A673 (cell line): ENCODE results near the gene TRAF4. TPM values are rescaled to one million over a fixed set of nuclear protein-coding genes. Genes with fewer than 3 reads are reported as not detected.
"Not testable (repeated sequence)": the region's sequence is repeated elsewhere in the genome, so short reads cannot be mapped to it uniquely, and the experiment has no call there.

Source experiments
- BruUV-seq: library from RNA; stranded (reverse); fragments of 400-500 nt; replicated peaks from 2 replicates; lab custom pipeline; 2021; lab: Mats Ljungman, UMichigan
- CTCF ChIA-PET: fragments of 300-600 bp; sonication (Branson Sonifier 250); formaldehyde crosslinking; loops from one replicate; lab custom pipeline; 2022; ENCODE audit warnings: antibody characterized with exemption; lab: Charles Lee
- POLR2A ChIA-PET: fragments of 300-600 bp; sonication (Branson Sonifier 250); formaldehyde crosslinking; loops from one replicate; lab custom pipeline; 2022; ENCODE audit warnings: antibody characterized with exemption; ENCODE audit not compliant: low non-redundant PET; lab: Charles Lee
- DNase-seq: peaks from one replicate; pipeline ENCODE4 v3.0.0-alpha.2; 2015; ENCODE audit warnings: low spot score
- H3K27ac ChIP-seq: fragments of 200-600 bp; sonication (generic); 2 replicates; pipeline ENCODE4 v1.5.1; 2016; ENCODE audit warnings: mixed run types, low read depth, mild to moderate bottlenecking, mixed read lengths, antibody characterized with exemption, low read length; ENCODE audit not compliant: poor library complexity, severe bottlenecking
- H3K27me3 ChIP-seq: fragments of 200-600 bp; sonication (generic); replicated peaks from 2 replicates; pipeline ENCODE4 v1.6.1; 2017; ENCODE audit warnings: mixed run types, low read depth, mild to moderate bottlenecking, mixed read lengths, antibody characterized with exemption, low read length; ENCODE audit not compliant: insufficient read depth, poor library complexity
- H3K36me3 ChIP-seq: fragments of 200-600 bp; sonication (generic); 2 replicates; pipeline ENCODE4 v1.6.1; 2016; ENCODE audit warnings: mixed run types, mild to moderate bottlenecking, mixed read lengths, antibody characterized with exemption, low read length; ENCODE audit not compliant: insufficient read depth, poor library complexity, severe bottlenecking
- H3K4me1 ChIP-seq: fragments of 200-600 bp; sonication (generic); 2 replicates; pipeline ENCODE4 v1.6.1; 2017; ENCODE audit warnings: mixed run types, mild to moderate bottlenecking, mixed read lengths, antibody characterized with exemption, low read length; ENCODE audit not compliant: insufficient read depth, poor library complexity, severe bottlenecking
- H3K4me3 ChIP-seq: fragments of 200-600 bp; sonication (generic); 2 replicates; pipeline ENCODE4 v1.5.1; 2016; ENCODE audit warnings: low read depth, mixed run types, mild to moderate bottlenecking, mixed read lengths, low read length; ENCODE audit not compliant: poor library complexity, severe bottlenecking
- H3K9me3 ChIP-seq: fragments of 200-600 bp; sonication (generic); 2 replicates; pipeline ENCODE4 v1.6.1; 2016; ENCODE audit warnings: mixed run types, low read depth, mild to moderate bottlenecking, mixed read lengths, antibody characterized with exemption, low read length; ENCODE audit not compliant: poor library complexity, severe bottlenecking
- CTCF ChIP-seq: fragments of 300-800, 200-600 bp; sonication (generic); conservative IDR thresholded peaks from 2 replicates; pipeline ENCODE4 v1.5.1; 2017; ENCODE audit warnings: low read depth, mild to moderate bottlenecking, antibody characterized with exemption, low read length, moderate library complexity, mixed read lengths
- EZH2 ChIP-seq: fragments of 200-600 bp; sonication (generic); IDR thresholded peaks from 2 replicates; pipeline ENCODE4 v1.6.1; 2017; ENCODE audit warnings: borderline replicate concordance, low read depth, mild to moderate bottlenecking, mixed read lengths, antibody characterized with exemption, low read length; ENCODE audit not compliant: poor library complexity, severe bottlenecking
- intact Hi-C: fragments of 100-400 bp; cut with micrococcal nuclease; formaldehyde crosslinking; loops from one replicate; pipeline ENCODE4 v1.10.0; 2022; ENCODE audit not compliant: unreplicated experiment
- total RNA-seq: library from RNA; stranded (reverse); gene quantifications from 2 replicates; pipeline ENCODE4 v1.2.3, GENCODE V29; 2021

TRAF4 gene
- total RNA-seq, 1 experiment from 2014 or later = 128 TPM

- intact Hi-C loops = no loop called here
- Histone ChIP-seq H3K27ac (no peak overlapping the region), H3K4me3 (no peak overlapping the region), H3K4me1 (peaks cover 3% of the 10 kb centered on the region), H3K36me3 (no peaks in the 10 kb centered on the region), H3K9me3 (no peaks in the 10 kb centered on the region), H3K27me3 (no peaks in the 10 kb centered on the region)
- ChIA-PET POLR2A (interaction anchor here (0.6 kb wide), 1 partner anchor 46 kb away, joined by 3 read pairs; no protein-coding TSS in a partner anchor), CTCF (interaction anchor here (0.6 to 1.3 kb wide), 2 partner anchors 10 to 11 kb away, joined by 5 read pairs; no protein-coding TSS in a partner anchor)
- TF ChIP-seq CTCF = no peak
- TF ChIP-seq EZH2 = no peak
- BruUV-seq = no TSS peak
- DNase-seq = no peak
Measured at GRCh38 chr17:28773736-28774135, 29.9 kb downstream of the TRAF4 start.

GRCh38 chr17:28774206-28774605 is 30.4 kb downstream of the TRAF4 start:
- no peaks in the 10 kb centered on the region for H3K36me3 ChIP-seq
- intact Hi-C loops = no loop called here
- TF ChIP-seq CTCF (no peak), EZH2 (no peak)
- ChIA-PET POLR2A (no interaction called here), CTCF (interaction anchor here (0.6 to 0.7 kb wide), 2 partner anchors 12 to 241 kb away, joined by 5 read pairs; no protein-coding TSS in a partner anchor)
- no peaks in the 10 kb centered on the region for H3K27me3 ChIP-seq
- H3K9me3 ChIP-seq = no peaks in the 10 kb centered on the region
- no peak overlapping the region for H3K27ac ChIP-seq
- peaks cover 3% of the 10 kb centered on the region for H3K4me1 ChIP-seq
- no peak overlapping the region for H3K4me3 ChIP-seq
- BruUV-seq = no TSS peak
- no peak for DNase-seq

GRCh38 chr17:28777178-28777577 is 33.4 kb downstream of the TRAF4 start:
- Histone ChIP-seq H3K27ac (no peak overlapping the region), H3K9me3 (no peaks in the 10 kb centered on the region), H3K4me1 (peaks cover 3% of the 10 kb centered on the region), H3K27me3 (no peaks in the 10 kb centered on the region), H3K36me3 (peaks cover 3% of the 10 kb centered on the region), H3K4me3 (no peak overlapping the region)
- no peak for TF ChIP-seq CTCF
- no peak for DNase-seq
- POLR2A ChIA-PET = no interaction called here
- BruUV-seq = no TSS peak
- CTCF ChIA-PET = interaction anchor here (0.6 kb wide), 1 partner anchor 13 kb away, joined by 8 read pairs; no protein-coding TSS in a partner anchor
- intact Hi-C loops = no loop called here

- DNase-seq, H3K9me3 ChIP-seq, H3K27ac ChIP-seq, intact Hi-C loops, H3K4me1 ChIP-seq, H3K4me3 ChIP-seq, H3K36me3 ChIP-seq, CTCF ChIA-PET, POLR2A ChIA-PET, H3K27me3 ChIP-seq, BruUV-seq: not testable (repeated sequence)
Measured at GRCh38 chr17:28779601-28780000, 35.8 kb downstream of the TRAF4 start.
